Left ventricle myocardium inferior (tissue), 1 donor: Measurements from ENCODE around the gene NT5DC4. TPM values are rescaled to one million over a fixed set of nuclear protein-coding genes. Genes with fewer than 3 reads are reported as not detected.

Experiments used
- DNase-seq: peaks from one replicate; pipeline ENCODE4 v3.0.0-alpha.2; 2020
- H3K27ac ChIP-seq: fragments of 200-600 bp; replicated peaks from 2 replicates; pipeline ENCODE4 v1.8.0; 2021
- H3K27me3 ChIP-seq: fragments of 200-600 bp; 2 replicates; pipeline ENCODE4 v1.8.0; 2021; ENCODE audit warnings: low read depth
- H3K36me3 ChIP-seq: fragments of 200-600 bp; 2 replicates; pipeline ENCODE4 v1.8.0; 2021
- H3K4me1 ChIP-seq: fragments of 200-600 bp; 2 replicates; pipeline ENCODE4 v1.8.0; 2021
- H3K4me3 ChIP-seq: fragments of 200-600 bp; 2 replicates; pipeline ENCODE4 v1.8.0; 2021; ENCODE audit warnings: mild to moderate bottlenecking, moderate library complexity
- H3K9me3 ChIP-seq: fragments of 200-600 bp; replicated peaks from 2 replicates; pipeline ENCODE4 v1.8.0; 2021
- CTCF ChIP-seq: fragments of 200-600 bp; IDR thresholded peaks from 2 replicates; pipeline ENCODE4 v1.8.0; 2021; ENCODE audit warnings: antibody characterized with exemption, mild to moderate bottlenecking, borderline replicate concordance
- intact Hi-C: fragments of 100-400 bp; cut with micrococcal nuclease; formaldehyde crosslinking; loops from one replicate; pipeline ENCODE4 v1.11.0; 2022
- total RNA-seq: library from RNA; stranded (reverse); fragmentation: NEBNext Ultra II Directional; extraction: Animal tissue kit (Norgen Biotek cat#: 25700); gene quantifications from one replicate; pipeline ENCODE4 v1.2.1, GENCODE V29; 2021
- donor health status: DM: no; HTN: yes; CAD: no; lungs with severe emphysema.

Gene NT5DC4
- total RNA-seq, 1 donor from 2014 or later: not detected

GRCh38 chr2:112787729-112788393 is 67.0 kb downstream of the NT5DC4 start:
- peaks cover 8% of the 10 kb centered on the region for H3K4me1 ChIP-seq
- no peaks in the 10 kb centered on the region for H3K27me3 ChIP-seq
- no peak overlapping the region for H3K4me3 ChIP-seq
- intact Hi-C loops: no loop called here
- H3K9me3 ChIP-seq: no peaks in the 10 kb centered on the region
- DNase-seq: no peak
- no peaks in the 10 kb centered on the region for H3K36me3 ChIP-seq
- TF ChIP-seq CTCF: no peak
- H3K27ac ChIP-seq: no peak overlapping the region

- Histone ChIP-seq H3K9me3 (no peaks in the 10 kb centered on the region), H3K27me3 (no peaks in the 10 kb centered on the region), H3K4me1 (peaks cover 8% of the 10 kb centered on the region), H3K27ac (no peak overlapping the region), H3K4me3 (no peak overlapping the region), H3K36me3 (no peaks in the 10 kb centered on the region)
- no peak for TF ChIP-seq CTCF
- no peak for DNase-seq
- intact Hi-C loops: no loop called here
Observed at GRCh38 chr2:112788653-112789052, 67.8 kb downstream of the NT5DC4 start.

Other genes starting within 250 kb of the NT5DC4 start
- 47.1 TPM for gene TTL, start 238.9 kb upstream of the NT5DC4 start, total RNA-seq
- 11.7 TPM for gene POLR1B, start 178.6 kb upstream of the NT5DC4 start, total RNA-seq
- gene CHCHD5, start 136.4 kb upstream of the NT5DC4 start, total RNA-seq: 19.2 TPM
- 10.5 TPM for gene SLC20A1, start 75.1 kb upstream of the NT5DC4 start, total RNA-seq
- gene CKAP2L, start 43.6 kb downstream of the NT5DC4 start, total RNA-seq: 0.38 TPM
- gene IL1A, start 63.5 kb downstream of the NT5DC4 start, total RNA-seq: not detected
- 0.27 TPM for gene IL1B, start 115.8 kb downstream of the NT5DC4 start, total RNA-seq
- gene IL37, start 190.1 kb downstream of the NT5DC4 start, total RNA-seq: not detected